ENCODE results near the gene CACNA2D3.

GRCh38 chr3:54999811-55000210 is 877.5 kb downstream of the CACNA2D3 start:
- TF ChIP-seq CTCF (conservative IDR thresholded peaks at IDR 0.05; ENCODE audit: low read length) = no peak
- TF ChIP-seq EZH2phosphoT487 (IDR thresholded peaks at IDR 0.05; ENCODE audit: borderline replicate concordance, low read depth, low read length) = no peak
